ENCODE data around the gene JPH3.

JPH3 gene

DNA sequence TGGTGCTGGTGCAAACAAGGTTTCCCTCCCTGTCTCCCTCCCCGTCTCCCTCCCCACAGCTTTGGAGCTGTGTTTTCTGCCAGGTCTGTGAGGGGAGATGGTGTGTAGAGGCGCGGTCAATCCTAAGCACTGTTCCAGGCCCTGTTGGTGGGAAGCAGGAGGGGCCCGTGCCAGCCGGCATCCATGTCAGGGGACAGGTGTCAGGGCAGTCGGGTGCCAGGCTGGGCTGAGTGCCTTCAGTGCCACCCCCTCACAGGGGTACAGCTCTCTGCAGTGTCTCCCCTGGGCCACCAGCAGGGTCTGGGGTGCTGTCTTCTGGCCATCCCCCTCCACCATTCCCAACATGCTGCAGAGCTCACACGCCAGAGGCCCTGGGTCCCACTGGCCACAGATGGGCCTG, 89.9 kb downstream of the JPH3 start:
- no peak for DNase-seq (ENCODE audit: extremely low read depth in 1 of 2, low read depth in 1 of 2)

DNA sequence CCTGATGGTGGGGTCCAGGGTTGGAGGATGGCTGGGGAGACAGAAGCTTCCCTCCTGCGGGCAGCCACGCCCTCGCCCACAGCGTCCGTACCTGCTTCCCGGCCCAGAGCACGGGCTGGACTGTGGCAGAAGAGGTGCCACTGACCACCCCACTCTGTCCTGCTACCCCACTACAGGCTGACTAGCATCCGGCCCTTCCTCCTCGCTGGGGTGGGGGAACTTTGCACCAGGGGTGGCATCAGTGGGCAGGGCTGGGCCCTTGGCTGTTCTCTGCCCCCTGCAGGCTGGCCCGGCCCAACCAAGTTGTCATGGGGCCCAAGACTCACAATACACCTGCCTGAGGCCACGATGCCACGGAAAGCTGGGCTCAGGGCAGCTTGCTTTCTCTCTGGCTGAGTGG, 90.4 kb downstream of the JPH3 start:
- DNase-seq (ENCODE audit: extremely low read depth in 1 of 2, low read depth in 1 of 2), result no peak

DNA sequence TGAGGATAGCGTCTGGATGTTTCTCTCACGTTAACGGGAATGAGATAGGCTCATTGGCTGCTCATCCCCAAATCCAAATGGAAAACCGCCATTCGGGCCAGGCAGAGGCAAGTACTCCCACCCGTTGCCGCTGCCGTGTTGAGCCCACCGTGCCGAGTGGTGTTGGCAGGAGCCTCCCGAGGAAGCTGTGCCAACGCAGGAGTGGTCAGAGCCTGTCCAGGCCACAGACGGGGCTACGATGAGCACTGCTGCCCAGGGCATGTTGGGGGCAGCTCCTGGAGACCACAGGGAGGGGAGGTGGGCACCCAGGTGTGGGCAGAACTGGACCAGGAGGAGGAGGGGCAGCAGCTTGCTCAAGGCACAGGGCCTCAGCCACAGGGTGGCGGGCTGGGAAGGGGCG, 91.5 kb downstream of the JPH3 start:
- DNase-seq (ENCODE audit: extremely low read depth in 1 of 2, low read depth in 1 of 2), result no peak

DNA sequence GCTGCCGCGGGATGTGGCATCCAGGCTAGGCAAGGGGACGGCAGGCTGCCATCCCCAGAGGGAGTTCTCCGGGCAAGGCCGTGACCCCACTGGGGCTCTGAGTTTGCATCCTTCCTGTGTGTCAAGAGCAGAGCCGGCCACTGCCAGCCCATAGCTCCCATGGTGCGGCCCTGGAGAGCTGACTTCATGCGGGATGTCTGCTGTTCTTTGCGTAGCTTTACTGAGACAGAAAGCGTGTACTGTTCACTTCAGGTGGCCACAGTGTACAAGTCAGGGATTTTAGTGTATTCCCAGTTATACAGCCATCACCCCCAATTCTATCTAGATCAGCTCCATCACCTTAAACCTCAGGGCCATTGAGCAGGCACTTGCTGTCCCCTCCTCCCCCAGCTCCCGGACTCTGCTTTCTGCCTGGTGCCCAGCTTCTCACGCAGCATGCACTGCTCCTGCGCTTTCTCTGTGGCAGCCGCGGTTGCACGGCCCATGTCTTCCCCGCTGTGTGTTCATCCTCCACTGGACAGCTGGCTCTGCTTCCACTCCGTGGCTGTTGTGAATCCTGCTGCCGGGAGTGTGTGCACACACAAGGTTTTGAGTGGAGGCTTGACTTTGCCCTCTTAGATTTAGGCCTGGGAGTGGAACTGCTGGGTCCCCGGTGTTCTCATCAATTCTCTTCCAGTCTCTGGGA, 92.3 kb downstream of the JPH3 start:
- DNase-seq (ENCODE audit: extremely low read depth in 1 of 2, low read depth in 1 of 2), result no peak

DNA sequence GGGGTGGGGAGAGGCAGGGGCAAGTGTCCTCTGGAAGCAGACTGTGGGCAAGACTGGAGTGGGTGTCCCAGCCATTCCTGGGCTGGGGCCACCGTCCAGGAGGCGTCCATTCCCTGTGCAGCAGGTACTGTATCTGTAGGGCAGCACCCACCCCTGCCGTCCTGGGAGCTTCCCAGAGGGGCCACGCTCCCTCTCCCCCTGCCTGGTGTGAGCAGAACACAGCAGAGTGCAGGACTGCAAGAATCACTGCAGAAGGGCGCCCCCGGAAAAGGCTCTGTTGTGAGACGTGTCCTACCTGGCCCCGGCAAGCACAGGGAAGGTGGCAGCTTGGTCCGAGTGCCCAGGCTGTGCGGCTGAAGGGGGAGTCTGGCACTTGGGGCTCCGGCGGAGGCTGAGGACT, 93.2 kb downstream of the JPH3 start:
- no peak for DNase-seq (ENCODE audit: extremely low read depth in 1 of 2, low read depth in 1 of 2)

DNA sequence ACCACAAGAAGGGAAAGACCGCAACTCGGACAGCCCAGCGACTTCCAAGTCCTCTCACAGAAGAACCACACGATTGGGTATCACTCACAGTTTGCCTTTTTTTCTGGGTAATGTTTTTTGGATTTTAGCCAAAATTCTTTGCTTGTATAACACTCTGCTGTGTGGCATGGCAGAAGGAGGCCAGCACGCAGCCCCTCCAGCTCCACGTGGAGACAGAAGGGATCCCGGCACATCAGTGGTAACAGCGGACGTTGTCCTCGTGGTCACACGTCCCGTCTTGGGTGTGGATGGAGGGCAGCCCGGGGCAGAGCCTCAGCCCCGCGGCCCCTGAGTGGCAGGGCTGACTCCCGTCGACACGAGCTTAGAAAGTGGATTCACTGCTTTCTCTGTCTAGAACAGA, 94.4 kb downstream of the JPH3 start:
- DNase-seq (ENCODE audit: extremely low read depth in 1 of 2, low read depth in 1 of 2), result no peak

DNA sequence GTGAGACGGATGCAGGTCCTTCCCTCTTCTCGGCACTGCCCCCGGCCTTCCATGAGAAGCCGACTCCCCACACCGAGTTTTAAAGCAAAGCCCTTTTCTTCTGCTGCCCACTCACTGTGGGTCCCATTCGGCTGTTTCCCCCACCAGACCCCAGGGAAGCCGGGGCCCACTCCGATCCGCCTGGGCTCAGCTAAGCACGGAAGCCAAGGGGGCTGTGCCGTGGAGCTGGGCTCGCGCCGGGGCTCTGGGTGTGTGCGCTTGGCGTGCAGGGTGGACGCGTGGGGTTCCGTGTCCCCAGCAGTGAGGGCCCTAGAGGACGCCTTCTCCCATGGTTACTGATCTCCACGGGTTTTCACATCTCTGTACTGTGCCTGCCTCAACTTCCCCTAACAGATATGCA, 94.9 kb downstream of the JPH3 start:
- no peak for DNase-seq (ENCODE audit: extremely low read depth in 1 of 2, low read depth in 1 of 2)

DNA sequence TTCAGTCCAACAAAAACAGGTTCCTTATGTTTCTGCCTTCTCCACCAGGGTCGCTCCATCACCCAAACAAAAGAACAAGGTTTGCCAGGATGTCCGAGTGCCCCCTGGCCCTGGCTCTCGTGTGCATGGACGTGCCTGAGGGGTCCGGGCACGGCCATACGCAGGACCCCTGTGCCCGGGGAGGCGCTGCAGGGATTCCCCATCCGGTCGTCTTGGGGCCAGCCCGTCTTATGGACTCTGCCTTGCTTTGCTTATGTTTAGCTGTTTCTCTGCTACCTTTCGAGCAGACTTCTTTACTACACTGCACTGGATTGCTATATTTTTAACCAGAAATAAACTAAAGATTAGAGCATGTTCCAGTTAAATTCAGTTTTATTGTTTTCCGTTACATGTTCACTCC, 95.5 kb downstream of the JPH3 start:
- no peak for DNase-seq (ENCODE audit: extremely low read depth in 1 of 2, low read depth in 1 of 2)

DNA sequence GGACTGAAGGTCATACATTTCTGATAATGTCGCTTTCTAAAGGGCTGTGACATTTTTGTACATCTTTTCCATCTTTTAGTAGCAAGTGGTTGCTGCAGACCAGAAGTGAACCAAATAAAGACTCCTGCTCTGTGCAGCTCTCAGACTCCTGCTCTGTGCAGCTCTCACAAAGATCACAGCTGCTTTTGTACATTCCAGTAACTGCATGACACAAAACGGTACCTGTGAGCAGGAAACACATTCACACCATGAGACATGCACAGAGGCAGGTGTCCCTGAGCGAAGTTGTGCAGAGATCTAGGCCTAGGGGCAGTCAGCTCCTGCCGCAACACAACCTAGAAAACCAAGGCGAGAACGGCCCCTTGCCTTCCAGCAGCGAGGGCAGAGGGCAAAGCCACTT, 95.9 kb downstream of the JPH3 start:
- no peak for DNase-seq (ENCODE audit: extremely low read depth in 1 of 2, low read depth in 1 of 2)

DNA sequence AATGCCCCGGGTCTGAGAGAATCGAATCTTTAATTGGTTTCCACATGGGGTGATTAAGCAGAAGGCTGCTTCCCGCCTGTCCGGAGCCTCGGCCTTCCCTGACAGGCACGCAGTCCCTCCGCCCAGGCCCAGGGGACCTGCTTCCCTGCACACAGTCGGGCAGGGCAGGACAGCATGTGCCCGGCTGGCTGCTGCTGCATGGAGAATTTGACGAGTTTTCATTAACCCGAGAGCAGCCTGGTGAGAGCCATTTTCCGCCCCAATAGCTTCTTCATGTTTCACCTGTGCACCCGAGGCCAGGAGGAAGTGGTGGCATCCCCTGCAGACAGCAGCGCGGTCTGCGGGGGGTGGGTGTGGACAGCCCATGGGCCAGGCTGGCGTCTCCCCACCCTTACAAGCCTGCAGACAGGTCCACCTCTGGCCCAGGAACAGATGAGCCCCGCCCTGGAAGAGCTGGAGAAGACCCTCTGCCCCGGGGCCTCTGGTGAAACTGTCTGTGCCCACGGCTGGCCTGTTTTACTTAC, 96.4 kb downstream of the JPH3 start:
- DNase-seq (ENCODE audit: extremely low read depth in 1 of 2, low read depth in 1 of 2), result no peak

DNA sequence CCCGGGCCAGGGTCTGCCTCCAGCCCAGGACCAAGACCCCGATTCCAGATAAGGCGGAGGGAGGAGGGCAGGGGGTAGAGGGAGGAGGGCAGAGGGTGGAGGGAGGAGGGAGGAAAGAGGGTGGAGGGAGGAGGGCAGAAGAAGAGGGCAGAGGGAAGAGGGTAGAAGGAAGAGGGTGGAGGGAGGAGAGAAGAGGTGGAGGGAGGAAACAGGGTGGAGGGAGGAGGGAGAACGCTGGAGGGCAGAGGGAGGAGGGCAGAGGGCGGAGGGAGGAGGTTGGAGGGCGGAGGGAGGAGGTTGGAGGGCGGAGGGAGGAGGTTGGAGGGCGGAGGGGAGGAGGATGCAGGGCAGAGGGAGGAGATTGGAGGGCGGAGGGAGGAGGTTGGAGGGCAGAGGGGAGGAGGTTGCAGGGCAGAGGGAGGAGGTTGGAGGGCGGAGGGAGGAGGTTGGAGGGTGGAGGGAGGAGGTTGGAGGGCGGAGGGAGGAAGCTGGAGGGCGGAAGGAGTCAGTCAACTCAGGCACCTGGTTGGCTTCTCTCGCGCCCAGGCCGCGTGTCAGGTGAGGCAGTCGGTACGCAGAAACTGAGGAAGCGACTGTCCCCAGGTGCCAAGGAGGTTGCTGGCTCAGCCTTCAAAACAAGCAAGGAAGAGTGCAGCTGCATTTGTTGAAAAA, 98.2 kb downstream of the JPH3 start:
- DNase-seq (ENCODE audit: extremely low read depth in 1 of 2, low read depth in 1 of 2), result no peak

DNA sequence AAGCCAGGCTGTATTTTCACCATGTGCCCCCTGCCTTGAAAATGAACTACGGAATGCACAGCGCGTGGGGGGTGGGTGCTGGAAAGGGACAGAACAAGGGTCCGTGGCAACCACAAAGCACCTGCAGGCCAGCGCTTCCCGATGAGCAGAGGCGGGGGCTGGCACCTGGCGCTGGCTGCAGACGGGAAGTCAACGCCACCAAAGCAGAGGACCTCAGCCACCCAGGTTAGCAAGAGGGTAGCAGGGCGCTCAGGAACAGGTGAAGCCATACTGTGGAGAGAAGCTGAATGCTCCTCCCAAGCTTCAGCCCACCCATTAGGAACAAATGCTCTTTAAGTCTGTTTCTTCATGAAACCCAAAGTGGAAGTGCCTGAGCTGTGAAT, 98.8 kb downstream of the JPH3 start:
- no peak for DNase-seq (ENCODE audit: extremely low read depth in 1 of 2, low read depth in 1 of 2)

DNA sequence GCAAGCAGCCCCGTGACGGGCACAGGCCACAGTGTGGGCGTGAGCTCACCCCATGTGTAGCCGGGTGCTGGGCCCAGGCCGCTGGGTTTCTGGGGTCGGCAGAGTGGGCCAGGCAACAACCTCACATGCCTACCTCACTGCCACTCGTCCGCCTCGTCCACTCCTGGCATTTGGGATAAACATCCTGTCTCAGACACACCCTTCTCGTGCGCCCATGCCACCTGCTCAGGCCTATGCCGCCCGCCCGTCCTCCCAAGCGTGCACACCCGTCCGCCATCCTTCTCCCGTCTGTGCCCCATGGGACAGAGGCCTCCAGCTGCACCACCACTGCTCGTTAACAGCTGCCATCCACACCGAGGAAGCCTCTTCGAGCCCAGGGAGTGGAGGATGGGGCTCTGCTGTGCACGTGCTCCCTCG, 99.2 kb downstream of the JPH3 start:
- no peak for DNase-seq (ENCODE audit: extremely low read depth in 1 of 2, low read depth in 1 of 2)

DNA sequence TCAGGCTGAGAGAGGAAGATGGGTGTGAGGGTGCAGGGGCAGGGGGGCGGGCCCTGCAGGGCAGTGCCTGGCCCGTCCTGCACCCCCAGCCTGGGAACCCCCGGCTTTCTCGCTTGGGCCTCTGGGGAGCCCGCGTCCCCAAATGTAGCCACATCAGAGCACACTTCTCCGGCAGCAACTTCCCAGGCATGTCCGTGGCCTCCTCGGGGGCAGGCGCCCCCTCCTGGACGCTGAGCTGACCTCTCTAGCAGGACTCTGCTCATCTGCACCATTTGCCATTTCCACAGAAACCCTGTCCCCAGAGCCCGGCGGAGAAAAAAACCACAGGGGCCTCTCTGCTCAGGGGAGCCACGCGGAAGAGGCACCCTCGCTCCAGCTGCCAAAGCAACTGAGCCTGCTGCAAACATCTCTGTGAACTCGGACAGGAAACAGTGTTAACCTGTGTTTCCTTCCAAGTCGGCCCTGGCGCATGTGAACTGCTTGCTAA, 100.1 kb downstream of the JPH3 start:
- no peak for DNase-seq (ENCODE audit: extremely low read depth in 1 of 2, low read depth in 1 of 2)

DNA sequence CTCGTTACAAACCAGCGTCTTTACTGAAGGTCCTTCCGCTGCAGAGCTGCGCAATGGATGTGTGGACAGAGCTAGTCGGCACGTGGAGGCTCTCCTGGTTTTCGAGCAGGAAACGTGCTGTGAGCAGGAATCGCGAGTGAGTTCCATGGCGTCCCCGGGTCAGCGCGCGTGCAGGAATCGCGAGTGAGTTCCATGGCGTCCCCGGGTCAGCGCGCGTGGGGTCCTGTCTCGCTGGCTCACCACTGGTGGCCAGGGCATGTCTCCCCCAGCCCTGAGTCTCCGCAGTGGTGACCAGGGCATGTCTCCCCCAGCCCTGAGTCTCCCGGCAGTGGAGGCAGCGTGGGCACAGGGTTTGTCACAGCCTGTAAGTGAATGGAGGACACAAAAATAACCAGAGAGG, 100.8 kb downstream of the JPH3 start:
- no peak for DNase-seq (ENCODE audit: extremely low read depth in 1 of 2, low read depth in 1 of 2)

DNA sequence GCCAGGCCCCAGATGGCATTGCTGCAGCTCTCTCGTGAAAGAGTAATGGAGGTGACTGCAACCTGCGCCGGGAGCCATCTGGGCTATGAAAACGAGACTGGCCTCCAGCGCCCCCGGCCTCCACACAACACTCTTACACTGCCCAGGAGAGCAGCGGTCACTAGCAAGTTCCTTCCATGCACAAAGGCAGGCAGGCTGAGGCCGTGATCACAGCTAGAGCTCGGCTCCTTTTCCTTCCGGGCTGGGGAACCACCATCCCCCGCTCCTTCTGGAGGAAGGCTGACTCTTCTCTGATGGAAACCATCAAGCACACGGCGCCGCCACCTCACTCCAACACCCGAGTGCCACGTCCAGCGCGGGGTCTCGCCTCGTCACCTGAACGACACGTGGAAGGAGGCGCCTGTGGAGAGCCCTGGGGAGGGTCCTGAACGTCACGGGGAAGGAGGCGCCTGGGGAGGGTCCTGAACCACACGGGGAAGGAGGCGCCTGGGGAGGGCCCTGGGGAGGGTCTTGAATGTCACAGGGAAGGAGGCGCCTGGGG, 101.6 kb downstream of the JPH3 start:
- no peak for DNase-seq (ENCODE audit: extremely low read depth in 1 of 2, low read depth in 1 of 2)

DNA sequence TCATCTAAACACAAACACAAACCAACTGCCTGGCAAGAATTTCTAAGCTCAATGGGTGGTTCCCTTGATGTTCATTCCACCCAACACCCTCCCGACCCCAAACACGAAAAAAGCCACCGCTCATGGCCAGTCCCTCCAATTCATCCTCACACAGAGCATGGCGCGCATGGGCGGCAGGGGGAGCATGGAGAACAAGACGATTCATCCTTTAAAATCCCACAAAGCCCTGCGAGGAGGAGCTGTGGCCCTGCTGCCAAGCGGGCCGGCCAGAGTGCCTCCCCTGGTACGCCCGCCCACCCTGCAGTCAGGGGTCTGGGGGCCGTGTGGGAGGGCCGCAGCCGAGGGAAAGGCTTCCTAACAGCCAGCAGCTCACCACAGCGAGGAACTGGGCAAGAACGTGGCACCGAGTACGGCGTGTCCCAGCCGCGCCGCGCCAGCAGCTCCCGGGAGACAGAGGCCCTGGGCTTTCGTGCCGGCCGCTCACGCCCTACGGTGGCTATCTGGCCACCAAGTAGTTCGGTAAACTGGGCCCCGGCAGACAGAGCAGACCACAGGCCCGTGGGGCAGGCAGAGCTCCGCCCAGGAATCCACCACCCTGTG, 102.5 kb downstream of the JPH3 start:
- DNase-seq (ENCODE audit: extremely low read depth in 1 of 2, low read depth in 1 of 2), result no peak

DNA sequence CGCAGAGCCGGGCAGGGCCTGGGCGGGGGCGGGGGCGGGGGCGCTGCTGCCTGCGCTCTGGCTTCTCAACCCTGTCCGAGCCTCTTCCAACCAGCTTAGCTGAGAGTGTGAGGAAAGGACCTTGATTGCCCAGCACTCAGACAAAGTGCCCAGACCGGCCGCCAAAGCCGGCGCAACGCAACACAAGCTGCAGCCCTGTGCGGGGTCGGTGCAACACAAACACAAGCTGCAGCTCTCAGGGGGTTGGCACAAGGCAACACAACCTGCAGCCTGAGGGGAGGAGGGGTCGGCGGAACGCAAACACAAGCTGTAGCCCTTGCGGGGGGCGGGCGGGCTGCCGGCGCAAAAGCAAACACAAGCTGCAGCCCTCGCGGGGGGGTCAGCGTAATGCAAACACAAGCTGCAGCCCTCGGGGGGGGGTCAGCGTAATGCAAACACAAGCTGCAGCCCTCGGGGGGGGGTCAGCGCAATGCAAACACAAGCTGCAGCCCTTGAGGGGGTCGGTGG, 103.5 kb downstream of the JPH3 start:
- DNase-seq (ENCODE audit: extremely low read depth in 1 of 2, low read depth in 1 of 2), result no peak

DNA sequence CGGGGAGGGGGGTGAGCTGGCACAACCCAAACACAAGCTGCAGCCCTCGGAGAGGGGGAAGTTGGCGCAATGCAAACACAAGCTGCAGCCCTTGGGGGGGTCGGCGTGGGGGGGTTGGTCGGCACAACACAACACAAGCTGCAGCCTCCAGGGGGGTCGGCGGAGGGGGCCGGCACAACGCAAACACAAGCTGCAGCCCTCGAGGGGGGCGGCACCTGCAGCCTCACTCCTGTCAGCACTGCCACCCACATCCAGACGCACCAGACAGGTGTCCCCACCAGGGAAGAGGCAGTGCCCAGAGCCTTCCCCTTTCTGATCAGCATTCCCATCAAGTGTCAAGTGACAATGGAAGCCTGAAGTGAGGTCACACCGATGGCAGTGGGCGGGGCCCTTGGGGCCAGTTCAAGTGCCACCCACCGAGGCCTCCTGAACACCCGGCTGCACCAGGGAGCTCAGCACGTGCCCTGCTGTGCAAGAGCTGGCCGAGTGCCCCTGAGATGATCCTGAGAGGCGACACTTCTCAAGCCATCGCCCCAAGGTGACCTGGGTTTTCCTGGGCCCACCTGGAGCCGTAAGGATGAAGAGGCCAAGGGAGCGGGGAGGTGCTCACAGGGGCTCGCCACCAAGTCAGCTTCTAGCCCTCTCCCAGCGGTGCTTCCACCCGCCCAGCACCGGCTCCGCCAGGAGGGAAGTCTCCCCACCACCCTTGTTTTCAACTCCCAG, 104.1 kb downstream of the JPH3 start:
- no peak for DNase-seq (ENCODE audit: extremely low read depth in 1 of 2, low read depth in 1 of 2)

DNA sequence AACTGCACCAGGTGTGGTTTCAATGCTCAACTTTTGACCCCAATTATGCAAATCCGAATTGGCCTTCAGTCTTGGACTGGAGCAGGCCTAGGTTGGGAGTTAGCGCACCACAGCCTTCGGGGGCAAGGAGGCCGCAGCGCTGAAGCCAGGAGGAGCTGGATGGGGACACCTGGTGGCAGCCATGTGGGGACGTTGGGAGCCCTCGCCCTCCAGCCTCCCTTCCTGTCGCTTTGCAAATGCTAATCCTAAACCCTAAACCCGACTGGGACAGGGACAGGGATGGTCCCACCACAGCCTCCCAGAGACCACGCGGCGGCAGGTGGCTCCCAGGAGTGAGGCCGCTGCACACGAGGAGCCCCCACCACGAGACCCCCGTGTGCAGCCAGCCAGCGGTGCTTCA, 104.8 kb downstream of the JPH3 start:
- DNase-seq (ENCODE audit: extremely low read depth in 1 of 2, low read depth in 1 of 2), result no peak

All from activated CD8-positive, alpha-beta memory T cell treated with anti-CD3 and anti-CD28 coated beads for 1 hour (primary cell).